ENCODE data around the gene WARS2.

WARS2 gene

GRCh38 chr1:119027759-119028158 lies 112.7 kb downstream of the WARS2 start:
- H2BK15ac ChIP-seq (replicated peaks; ENCODE audit: low read depth), result no peak overlapping the region
- H3K18ac ChIP-seq (ENCODE audit: low read length), result no peak overlapping the region
- H3K4me3 ChIP-seq (ENCODE audit: low read length), result no peak overlapping the region
- no peak overlapping the region for H2AK5ac ChIP-seq (ENCODE audit: low read length)
- no peak overlapping the region for H3K4me2 ChIP-seq (ENCODE audit: low read length)
- H3K27me3 ChIP-seq (ENCODE audit: insufficient read depth, low read length, poor library complexity), result no peaks in the 10 kb centered on the region
- H3K9ac ChIP-seq (ENCODE audit: low read length), result no peak overlapping the region
- H3K79me1 ChIP-seq (ENCODE audit: low read length), result no peaks in the 10 kb centered on the region
- no peak overlapping the region for H2BK120ac ChIP-seq (ENCODE audit: low read depth, low read length)
- no peak overlapping the region for H3K27ac ChIP-seq (ENCODE audit: low read depth, low read length)
- H2BK5ac ChIP-seq (ENCODE audit: low read length), result no peak overlapping the region
- H3K4me1 ChIP-seq (ENCODE audit: control insufficient read depth, low read depth, low read length), result no peaks in the 10 kb centered on the region
- H3K36me3 ChIP-seq (ENCODE audit: control insufficient read depth, insufficient read depth, low read length), result no peaks in the 10 kb centered on the region
- no peak overlapping the region for H4K5ac ChIP-seq (ENCODE audit: low read length)
- H3K56ac ChIP-seq (ENCODE audit: low read length), result no peak overlapping the region
- no peak overlapping the region for H3K4ac ChIP-seq (ENCODE audit: low read depth, low read length)
- no peak overlapping the region for H4K8ac ChIP-seq (ENCODE audit: low read depth, low read length)
- no peak overlapping the region for H3K23ac ChIP-seq (ENCODE audit: low read length)
- DNase-seq, result no peak
- no CpG with 5 or more reads among the region's 1 CpG for WGBS (ENCODE audit: extremely low coverage, insufficient coverage, low lambda C conversion rate)
- no peaks in the 10 kb centered on the region for H3K79me2 ChIP-seq (ENCODE audit: control insufficient read depth, insufficient read depth, low read length)

GRCh38 chr1:119026956-119027355 lies 113.5 kb downstream of the WARS2 start:
- Histone ChIP-seq H3K36me3 (ENCODE audit: control insufficient read depth, insufficient read depth, low read length) (no peaks in the 10 kb centered on the region), H2BK15ac (replicated peaks; ENCODE audit: low read depth) (no peak overlapping the region), H3K79me2 (ENCODE audit: control insufficient read depth, insufficient read depth, low read length) (no peaks in the 10 kb centered on the region), H2BK5ac (ENCODE audit: low read length) (no peak overlapping the region), H3K27me3 (ENCODE audit: insufficient read depth, low read length, poor library complexity) (no peaks in the 10 kb centered on the region), H3K23ac (ENCODE audit: low read length) (no peak overlapping the region), H4K8ac (ENCODE audit: low read depth, low read length) (no peak overlapping the region), H3K4me1 (ENCODE audit: control insufficient read depth, low read depth, low read length) (no peaks in the 10 kb centered on the region), H3K4me3 (ENCODE audit: low read length) (no peak overlapping the region), H3K18ac (ENCODE audit: low read length) (no peak overlapping the region), H3K27ac (ENCODE audit: low read depth, low read length) (no peak overlapping the region), H3K79me1 (ENCODE audit: low read length) (no peaks in the 10 kb centered on the region), H3K4ac (ENCODE audit: low read depth, low read length) (no peak overlapping the region), H3K4me2 (ENCODE audit: low read length) (no peak overlapping the region), H4K5ac (ENCODE audit: low read length) (no peak overlapping the region), H3K56ac (ENCODE audit: low read length) (no peak overlapping the region), H2AK5ac (ENCODE audit: low read length) (no peak overlapping the region), H2BK120ac (ENCODE audit: low read depth, low read length) (no peak overlapping the region), H3K9ac (ENCODE audit: low read length) (no peak overlapping the region)
- no CpG with 5 or more reads among the region's 5 CpGs for WGBS (ENCODE audit: extremely low coverage, insufficient coverage, low lambda C conversion rate)
- no peak for DNase-seq

GRCh38 chr1:119015547-119015946 lies 124.9 kb downstream of the WARS2 start:
- no peak overlapping the region for H2BK5ac ChIP-seq (ENCODE audit: low read length)
- no peaks in the 10 kb centered on the region for H3K27me3 ChIP-seq (ENCODE audit: insufficient read depth, low read length, poor library complexity)
- H3K18ac ChIP-seq (ENCODE audit: low read length), result no peak overlapping the region
- H3K56ac ChIP-seq (ENCODE audit: low read length), result no peak overlapping the region
- WGBS (ENCODE audit: extremely low coverage, insufficient coverage, low lambda C conversion rate), result no CpG with 5 or more reads among the region's 2 CpGs
- no peak overlapping the region for H3K27ac ChIP-seq (ENCODE audit: low read depth, low read length)
- H2BK120ac ChIP-seq (ENCODE audit: low read depth, low read length), result no peak overlapping the region
- no peak overlapping the region for H3K4ac ChIP-seq (ENCODE audit: low read depth, low read length)
- H3K36me3 ChIP-seq (ENCODE audit: control insufficient read depth, insufficient read depth, low read length), result no peaks in the 10 kb centered on the region
- H3K4me1 ChIP-seq (ENCODE audit: control insufficient read depth, low read depth, low read length), result no peaks in the 10 kb centered on the region
- H3K79me2 ChIP-seq (ENCODE audit: control insufficient read depth, insufficient read depth, low read length), result no peaks in the 10 kb centered on the region
- no peak overlapping the region for H3K4me3 ChIP-seq (ENCODE audit: low read length)
- H3K79me1 ChIP-seq (ENCODE audit: low read length), result no peaks in the 10 kb centered on the region
- H2BK15ac ChIP-seq (replicated peaks; ENCODE audit: low read depth), result no peak overlapping the region
- DNase-seq, result no peak
- no peak overlapping the region for H3K4me2 ChIP-seq (ENCODE audit: low read length)
- H4K8ac ChIP-seq (ENCODE audit: low read depth, low read length), result no peak overlapping the region
- no peak overlapping the region for H4K5ac ChIP-seq (ENCODE audit: low read length)
- H3K9ac ChIP-seq (ENCODE audit: low read length), result no peak overlapping the region
- no peak overlapping the region for H3K23ac ChIP-seq (ENCODE audit: low read length)
- no peak overlapping the region for H2AK5ac ChIP-seq (ENCODE audit: low read length)

GRCh38 chr1:119012383-119012782 lies 128.1 kb downstream of the WARS2 start:
- Histone ChIP-seq H3K4me3 (ENCODE audit: low read length) (no peak overlapping the region), H3K4ac (ENCODE audit: low read depth, low read length) (no peak overlapping the region), H2BK15ac (replicated peaks; ENCODE audit: low read depth) (no peak overlapping the region), H3K36me3 (ENCODE audit: control insufficient read depth, insufficient read depth, low read length) (no peaks in the 10 kb centered on the region), H2BK120ac (ENCODE audit: low read depth, low read length) (no peak overlapping the region), H3K4me1 (ENCODE audit: control insufficient read depth, low read depth, low read length) (no peaks in the 10 kb centered on the region), H3K56ac (ENCODE audit: low read length) (no peak overlapping the region), H4K8ac (ENCODE audit: low read depth, low read length) (no peak overlapping the region), H3K79me2 (ENCODE audit: control insufficient read depth, insufficient read depth, low read length) (no peaks in the 10 kb centered on the region), H3K27ac (ENCODE audit: low read depth, low read length) (no peak overlapping the region), H3K23ac (ENCODE audit: low read length) (no peak overlapping the region), H3K27me3 (ENCODE audit: insufficient read depth, low read length, poor library complexity) (peaks cover 10% of the 10 kb centered on the region), H4K5ac (ENCODE audit: low read length) (no peak overlapping the region), H3K79me1 (ENCODE audit: low read length) (no peaks in the 10 kb centered on the region), H3K4me2 (ENCODE audit: low read length) (no peak overlapping the region), H2AK5ac (ENCODE audit: low read length) (no peak overlapping the region), H2BK5ac (ENCODE audit: low read length) (no peak overlapping the region), H3K9ac (ENCODE audit: low read length) (no peak overlapping the region), H3K18ac (ENCODE audit: low read length) (no peak overlapping the region)
- peak; percentile 69 for DNase-seq
- WGBS (ENCODE audit: extremely low coverage, insufficient coverage, low lambda C conversion rate), result 100% methylated on average over 1 of the region's 5 CpGs

- H3K4me3 ChIP-seq (ENCODE audit: low read length), result no peak overlapping the region
- no peak for DNase-seq
- H2BK120ac ChIP-seq (ENCODE audit: low read depth, low read length), result no peak overlapping the region
- H3K27ac ChIP-seq (ENCODE audit: low read depth, low read length), result no peak overlapping the region
- H3K4me2 ChIP-seq (ENCODE audit: low read length), result no peak overlapping the region
- no peak overlapping the region for H4K8ac ChIP-seq (ENCODE audit: low read depth, low read length)
- no peak overlapping the region for H2BK5ac ChIP-seq (ENCODE audit: low read length)
- H3K36me3 ChIP-seq (ENCODE audit: control insufficient read depth, insufficient read depth, low read length), result no peaks in the 10 kb centered on the region
- H3K4me1 ChIP-seq (ENCODE audit: control insufficient read depth, low read depth, low read length), result no peaks in the 10 kb centered on the region
- H3K18ac ChIP-seq (ENCODE audit: low read length), result no peak overlapping the region
- no peak overlapping the region for H2BK15ac ChIP-seq (replicated peaks; ENCODE audit: low read depth)
- no peak overlapping the region for H3K56ac ChIP-seq (ENCODE audit: low read length)
- H3K4ac ChIP-seq (ENCODE audit: low read depth, low read length), result no peak overlapping the region
- WGBS (ENCODE audit: extremely low coverage, insufficient coverage, low lambda C conversion rate), result no CpG with 5 or more reads among the region's 3 CpGs
- H4K5ac ChIP-seq (ENCODE audit: low read length), result no peak overlapping the region
- no peaks in the 10 kb centered on the region for H3K79me2 ChIP-seq (ENCODE audit: control insufficient read depth, insufficient read depth, low read length)
- no peak overlapping the region for H3K23ac ChIP-seq (ENCODE audit: low read length)
- H2AK5ac ChIP-seq (ENCODE audit: low read length), result no peak overlapping the region
- no peak overlapping the region for H3K9ac ChIP-seq (ENCODE audit: low read length)
- H3K79me1 ChIP-seq (ENCODE audit: low read length), result no peaks in the 10 kb centered on the region
- H3K27me3 ChIP-seq (ENCODE audit: insufficient read depth, low read length, poor library complexity), result peaks cover 16% of the 10 kb centered on the region
Observed at GRCh38 chr1:119011706-119012105, 128.7 kb downstream of the WARS2 start.

GRCh38 chr1:119011116-119011515 lies 129.3 kb downstream of the WARS2 start:
- DNase-seq, result no peak
- Histone ChIP-seq H3K27me3 (ENCODE audit: insufficient read depth, low read length, poor library complexity) (peaks cover 22% of the 10 kb centered on the region), H3K56ac (ENCODE audit: low read length) (no peak overlapping the region), H3K4me3 (ENCODE audit: low read length) (no peak overlapping the region), H3K23ac (ENCODE audit: low read length) (no peak overlapping the region), H4K8ac (ENCODE audit: low read depth, low read length) (no peak overlapping the region), H4K5ac (ENCODE audit: low read length) (no peak overlapping the region), H3K4me1 (ENCODE audit: control insufficient read depth, low read depth, low read length) (no peaks in the 10 kb centered on the region), H3K4ac (ENCODE audit: low read depth, low read length) (no peak overlapping the region), H2BK15ac (replicated peaks; ENCODE audit: low read depth) (no peak overlapping the region), H3K9ac (ENCODE audit: low read length) (no peak overlapping the region), H3K36me3 (ENCODE audit: control insufficient read depth, insufficient read depth, low read length) (no peaks in the 10 kb centered on the region), H3K79me1 (ENCODE audit: low read length) (no peaks in the 10 kb centered on the region), H2BK120ac (ENCODE audit: low read depth, low read length) (no peak overlapping the region), H3K27ac (ENCODE audit: low read depth, low read length) (no peak overlapping the region), H3K18ac (ENCODE audit: low read length) (no peak overlapping the region), H3K4me2 (ENCODE audit: low read length) (no peak overlapping the region), H2BK5ac (ENCODE audit: low read length) (no peak overlapping the region), H3K79me2 (ENCODE audit: control insufficient read depth, insufficient read depth, low read length) (no peaks in the 10 kb centered on the region), H2AK5ac (ENCODE audit: low read length) (no peak overlapping the region)
- WGBS (ENCODE audit: extremely low coverage, insufficient coverage, low lambda C conversion rate), result no CpG with 5 or more reads among the region's 2 CpGs

Data from mesendoderm (in vitro differentiated cells).